ENCODE measurements around the gene PPP1R15B. TPM values are rescaled to one million over a fixed set of nuclear protein-coding genes. Genes with fewer than 3 reads are reported as not detected.
A peak's percentile ranks its signal among the peaks of the same experiment; 100 is the strongest.

PPP1R15B gene
- total RNA-seq, 1 experiment from 2014 or later, result 53.5 TPM

GRCh38 chr1:204376919-204377799, 34.5 kb downstream of the PPP1R15B start:
- Histone ChIP-seq H3K27me3 (ENCODE audit: low read length) (no peaks in the 10 kb centered on the region), H3K4me1 (ENCODE audit: low read length) (peaks cover under 1% of the 10 kb centered on the region), H3K79me2 (ENCODE audit: low read length) (no peaks in the 10 kb centered on the region), H3K9ac (ENCODE audit: low read length) (no peak overlapping the region), H3K9me3 (ENCODE audit: low read length) (no peaks in the 10 kb centered on the region), H3K27ac (ENCODE audit: low read length) (no peak overlapping the region), H3K9me2 (replicated peaks; ENCODE audit: insufficient read depth, low read length) (no peaks in the 10 kb centered on the region), H4K20me1 (ENCODE audit: insufficient read depth, low read depth, low read length) (no peaks in the 10 kb centered on the region), H2AFZ (ENCODE audit: low read length) (no peak overlapping the region), H3K4me3 (ENCODE audit: low read length) (no peak overlapping the region), H3K36me3 (ENCODE audit: insufficient read depth, low read length) (no peaks in the 10 kb centered on the region), H3K4me2 (ENCODE audit: low read depth, low read length, poor library complexity, severe bottlenecking) (no peak overlapping the region)
- no peak for DNase-seq

GRCh38 chr1:204376465-204376864, 35.2 kb downstream of the PPP1R15B start:
- Histone ChIP-seq H4K20me1 (ENCODE audit: insufficient read depth, low read depth, low read length) (no peaks in the 10 kb centered on the region), H3K79me2 (ENCODE audit: low read length) (no peaks in the 10 kb centered on the region), H2AFZ (ENCODE audit: low read length) (no peak overlapping the region), H3K9me2 (replicated peaks; ENCODE audit: insufficient read depth, low read length) (no peaks in the 10 kb centered on the region), H3K4me1 (ENCODE audit: low read length) (no peaks in the 10 kb centered on the region), H3K4me2 (ENCODE audit: low read depth, low read length, poor library complexity, severe bottlenecking) (no peak overlapping the region), H3K27me3 (ENCODE audit: low read length) (no peaks in the 10 kb centered on the region), H3K9ac (ENCODE audit: low read length) (no peak overlapping the region), H3K9me3 (ENCODE audit: low read length) (no peaks in the 10 kb centered on the region), H3K27ac (ENCODE audit: low read length) (no peak overlapping the region), H3K4me3 (ENCODE audit: low read length) (no peak overlapping the region), H3K36me3 (ENCODE audit: insufficient read depth, low read length) (no peaks in the 10 kb centered on the region)
- DNase-seq, result no peak

GRCh38 chr1:204373911-204374310, 37.7 kb downstream of the PPP1R15B start:
- no peak overlapping the region for H2AFZ ChIP-seq (ENCODE audit: low read length)
- no peaks in the 10 kb centered on the region for H3K9me2 ChIP-seq (replicated peaks; ENCODE audit: insufficient read depth, low read length)
- H3K4me1 ChIP-seq (ENCODE audit: low read length), result no peaks in the 10 kb centered on the region
- H3K79me2 ChIP-seq (ENCODE audit: low read length), result no peaks in the 10 kb centered on the region
- no peaks in the 10 kb centered on the region for H3K27me3 ChIP-seq (ENCODE audit: low read length)
- no peaks in the 10 kb centered on the region for H3K9me3 ChIP-seq (ENCODE audit: low read length)
- DNase-seq, result no peak
- H3K27ac ChIP-seq (ENCODE audit: low read length), result no peak overlapping the region
- no peaks in the 10 kb centered on the region for H4K20me1 ChIP-seq (ENCODE audit: insufficient read depth, low read depth, low read length)
- no peak overlapping the region for H3K9ac ChIP-seq (ENCODE audit: low read length)
- no peaks in the 10 kb centered on the region for H3K36me3 ChIP-seq (ENCODE audit: insufficient read depth, low read length)
- no peak overlapping the region for H3K4me3 ChIP-seq (ENCODE audit: low read length)
- no peak overlapping the region for H3K4me2 ChIP-seq (ENCODE audit: low read depth, low read length, poor library complexity, severe bottlenecking)

GRCh38 chr1:204370176-204370575, 41.4 kb downstream of the PPP1R15B start:
- no peak for DNase-seq
- H3K79me2 ChIP-seq (ENCODE audit: low read length), result no peaks in the 10 kb centered on the region
- no peaks in the 10 kb centered on the region for H3K9me3 ChIP-seq (ENCODE audit: low read length)
- H3K27me3 ChIP-seq (ENCODE audit: low read length), result no peaks in the 10 kb centered on the region
- H4K20me1 ChIP-seq (ENCODE audit: insufficient read depth, low read depth, low read length), result no peaks in the 10 kb centered on the region
- H3K4me3 ChIP-seq (ENCODE audit: low read length), result no peak overlapping the region
- H3K9me2 ChIP-seq (replicated peaks; ENCODE audit: insufficient read depth, low read length), result no peaks in the 10 kb centered on the region
- H3K36me3 ChIP-seq (ENCODE audit: insufficient read depth, low read length), result no peaks in the 10 kb centered on the region
- no peaks in the 10 kb centered on the region for H3K4me1 ChIP-seq (ENCODE audit: low read length)
- no peak overlapping the region for H2AFZ ChIP-seq (ENCODE audit: low read length)
- H3K9ac ChIP-seq (ENCODE audit: low read length), result no peak overlapping the region
- no peak overlapping the region for H3K27ac ChIP-seq (ENCODE audit: low read length)
- no peak overlapping the region for H3K4me2 ChIP-seq (ENCODE audit: low read depth, low read length, poor library complexity, severe bottlenecking)

- no peaks in the 10 kb centered on the region for H3K36me3 ChIP-seq (ENCODE audit: insufficient read depth, low read length)
- H3K79me2 ChIP-seq (ENCODE audit: low read length), result no peaks in the 10 kb centered on the region
- no peak overlapping the region for H3K4me2 ChIP-seq (ENCODE audit: low read depth, low read length, poor library complexity, severe bottlenecking)
- H3K9ac ChIP-seq (ENCODE audit: low read length), result no peak overlapping the region
- H4K20me1 ChIP-seq (ENCODE audit: insufficient read depth, low read depth, low read length), result no peaks in the 10 kb centered on the region
- H3K4me1 ChIP-seq (ENCODE audit: low read length), result no peaks in the 10 kb centered on the region
- H3K9me3 ChIP-seq (ENCODE audit: low read length), result no peaks in the 10 kb centered on the region
- no peak overlapping the region for H2AFZ ChIP-seq (ENCODE audit: low read length)
- DNase-seq, result no peak
- H3K27ac ChIP-seq (ENCODE audit: low read length), result no peak overlapping the region
- no peaks in the 10 kb centered on the region for H3K27me3 ChIP-seq (ENCODE audit: low read length)
- H3K9me2 ChIP-seq (replicated peaks; ENCODE audit: insufficient read depth, low read length), result no peaks in the 10 kb centered on the region
- no peak overlapping the region for H3K4me3 ChIP-seq (ENCODE audit: low read length)
Observed at GRCh38 chr1:204368996-204369726, 42.5 kb downstream of the PPP1R15B start.

- DNase-seq, result no peak
- Histone ChIP-seq H3K4me1 (ENCODE audit: low read length) (peaks cover 4% of the 10 kb centered on the region; the same call in 1 of the 2 replicates), H3K27ac (ENCODE audit: low read length) (no peak overlapping the region), H3K9me2 (replicated peaks; ENCODE audit: insufficient read depth, low read length) (no peaks in the 10 kb centered on the region), H4K20me1 (ENCODE audit: insufficient read depth, low read depth, low read length) (no peaks in the 10 kb centered on the region), H2AFZ (ENCODE audit: low read length) (no peak overlapping the region), H3K79me2 (ENCODE audit: low read length) (no peaks in the 10 kb centered on the region), H3K9me3 (ENCODE audit: low read length) (no peaks in the 10 kb centered on the region), H3K36me3 (ENCODE audit: insufficient read depth, low read length) (no peaks in the 10 kb centered on the region), H3K4me3 (ENCODE audit: low read length) (no peak overlapping the region), H3K4me2 (ENCODE audit: low read depth, low read length, poor library complexity, severe bottlenecking) (no peak overlapping the region), H3K27me3 (ENCODE audit: low read length) (no peaks in the 10 kb centered on the region), H3K9ac (ENCODE audit: low read length) (no peak overlapping the region)
Observed at GRCh38 chr1:204367956-204368355, 43.7 kb downstream of the PPP1R15B start.

- H3K27ac ChIP-seq (ENCODE audit: low read length), result no peak overlapping the region
- no peak overlapping the region for H3K9ac ChIP-seq (ENCODE audit: low read length)
- no peak overlapping the region for H3K4me2 ChIP-seq (ENCODE audit: low read depth, low read length, poor library complexity, severe bottlenecking)
- no peaks in the 10 kb centered on the region for H3K9me2 ChIP-seq (replicated peaks; ENCODE audit: insufficient read depth, low read length)
- peaks cover 4% of the 10 kb centered on the region; the same call in 1 of the 2 replicates for H3K4me1 ChIP-seq (ENCODE audit: low read length)
- H3K9me3 ChIP-seq (ENCODE audit: low read length), result no peaks in the 10 kb centered on the region
- H3K4me3 ChIP-seq (ENCODE audit: low read length), result no peak overlapping the region
- H4K20me1 ChIP-seq (ENCODE audit: insufficient read depth, low read depth, low read length), result no peaks in the 10 kb centered on the region
- DNase-seq, result no peak
- H2AFZ ChIP-seq (ENCODE audit: low read length), result no peak overlapping the region
- H3K79me2 ChIP-seq (ENCODE audit: low read length), result no peaks in the 10 kb centered on the region
- H3K36me3 ChIP-seq (ENCODE audit: insufficient read depth, low read length), result no peaks in the 10 kb centered on the region
- H3K27me3 ChIP-seq (ENCODE audit: low read length), result no peaks in the 10 kb centered on the region
Observed at GRCh38 chr1:204367193-204367858, 44.3 kb downstream of the PPP1R15B start.

- DNase-seq, result peak; percentile 68
- no peaks in the 10 kb centered on the region for H3K79me2 ChIP-seq (ENCODE audit: low read length)
- no peak overlapping the region for H3K4me2 ChIP-seq (ENCODE audit: low read depth, low read length, poor library complexity, severe bottlenecking)
- H3K9me2 ChIP-seq (replicated peaks; ENCODE audit: insufficient read depth, low read length), result no peaks in the 10 kb centered on the region
- no peaks in the 10 kb centered on the region for H3K36me3 ChIP-seq (ENCODE audit: insufficient read depth, low read length)
- no peak overlapping the region for H3K27ac ChIP-seq (ENCODE audit: low read length)
- H3K4me3 ChIP-seq (ENCODE audit: low read length), result no peak overlapping the region
- H4K20me1 ChIP-seq (ENCODE audit: insufficient read depth, low read depth, low read length), result no peaks in the 10 kb centered on the region
- H3K27me3 ChIP-seq (ENCODE audit: low read length), result no peaks in the 10 kb centered on the region
- no peaks in the 10 kb centered on the region for H3K9me3 ChIP-seq (ENCODE audit: low read length)
- H3K4me1 ChIP-seq (ENCODE audit: low read length), result peaks cover 4% of the 10 kb centered on the region; the same call in 1 of the 2 replicates
- H2AFZ ChIP-seq (ENCODE audit: low read length), result no peak overlapping the region
- H3K9ac ChIP-seq (ENCODE audit: low read length), result no peak overlapping the region
Observed at GRCh38 chr1:204366759-204367158, 44.9 kb downstream of the PPP1R15B start.
